Measurements from ENCODE around the gene GPR141. TPM values are rescaled to one million over a fixed set of nuclear protein-coding genes. Genes with fewer than 3 reads are reported as not detected.

GPR141 gene
- total and polyA plus RNA-seq, 9 of the 15 experiments (the other 6 are each of a cell fraction or from before 2014, with no cell fraction given), result not detected

GRCh38 chr7:37698276-37698675, 14.7 kb downstream of the GPR141 start (continued):
- TF ChIP-seq ZNF23 (CRISPR knock-in tag; IDR thresholded peaks at IDR 0.05), result no peak
- no peak for TF ChIP-seq MLX (CRISPR knock-in tag; conservative IDR thresholded peaks at IDR 0.05)
- TF ChIP-seq ZC3H8 (IDR thresholded peaks at IDR 0.05), result no peak
- TF ChIP-seq MCM5 (IDR thresholded peaks at IDR 0.05; ENCODE audit: low read depth), result no peak
- TF ChIP-seq PHF20 (IDR thresholded peaks at IDR 0.05; ENCODE audit: partially characterized antibody), result no peak
- TF ChIP-seq ZNF140 (CRISPR knock-in tag; IDR thresholded peaks at IDR 0.05), result no peak

GRCh38 chr7:37698782-37699181, 15.2 kb downstream of the GPR141 start:
- Histone ChIP-seq H3K9me1 (ENCODE audit: control insufficient read depth, insufficient read depth, low read length) (no peaks in the 10 kb centered on the region), H3K27ac (ENCODE audit: extremely low read depth, low read depth, low read length) (no peak overlapping the region), H3K36me3 (ENCODE audit: control insufficient read depth, insufficient read depth, low read length) (no peaks in the 10 kb centered on the region), H3K4me3 (no peak overlapping the region), H3K4me2 (ENCODE audit: insufficient read depth, low read length) (no peak overlapping the region), H3K79me2 (ENCODE audit: control insufficient read depth, insufficient read depth, low read length) (no peaks in the 10 kb centered on the region), H3K9ac (ENCODE audit: insufficient read depth in 1 of 2, low read depth in 2 of 2, low read length in 2 of 2) (no peak overlapping the region), H2AFZ (ENCODE audit: low read depth, low read length) (no peak overlapping the region), H4K20me1 (replicated peaks; ENCODE audit: control insufficient read depth, insufficient read depth, low read length) (no peaks in the 10 kb centered on the region), H3K27me3 (ENCODE audit: control insufficient read depth in 2 of 2, insufficient read depth in 2 of 2, low read length in 2 of 2) (no peaks in the 10 kb centered on the region), H3K9me3 (replicated peaks; ENCODE audit: control insufficient read depth, insufficient read depth, low read depth, low read length) (no peaks in the 10 kb centered on the region), H3K4me1 (replicated peaks in 1 of 2; ENCODE audit: control insufficient read depth in 2 of 2, insufficient read depth in 2 of 2, low read length in 2 of 2) (no peaks in the 10 kb centered on the region)
- BruUV-seq (replicated peaks), result no TSS peak
- ChIA-PET POLR2A (no interaction called here), CTCF (ENCODE audit: low intra/inter-chr PET ratio) (no interaction called here)
- TF ChIP-seq POLR3A (IDR thresholded peaks at IDR 0.05; ENCODE audit: borderline replicate concordance, extremely low read depth, insufficient read depth, insufficient read length) (no peak), SFPQ (IDR thresholded peaks at IDR 0.05; ENCODE audit: low read depth, low read length) (no peak), LARP7 (IDR thresholded peaks at IDR 0.05) (no peak), ZFPM2 (CRISPR knock-in tag; IDR thresholded peaks at IDR 0.05) (no peak), HNRNPK (IDR thresholded peaks at IDR 0.05; ENCODE audit: low read depth, low read length, poor library complexity, severe bottlenecking) (no peak), HOMEZ (CRISPR knock-in tag; IDR thresholded peaks at IDR 0.05) (no peak), TAL1 (IDR thresholded peaks at IDR 0.05) (no peak), ZKSCAN3 (CRISPR knock-in tag; IDR thresholded peaks at IDR 0.05) (no peak), TRIM24 (IDR thresholded peaks at IDR 0.05) (no peak), NR3C1 (CRISPR knock-in tag; IDR thresholded peaks at IDR 0.05) (no peak), ZNF280A (IDR thresholded peaks at IDR 0.05; ENCODE audit: low read depth, partially characterized antibody) (no peak), FOXJ3 (CRISPR knock-in tag; IDR thresholded peaks at IDR 0.05) (no peak), TCF7 (IDR thresholded peaks at IDR 0.05; ENCODE audit: borderline replicate concordance) (no peak)
- no peak for ATAC-seq
- WGBS (ENCODE audit: insufficient coverage, low coverage, missing lambda C conversion rate), result 0% methylated on average over 2 of the region's 2 CpGs
- no peak for FAIRE-seq
- in situ Hi-C loops (cut with MboI), result no loop called here
- no peak for DNase-seq (ENCODE audit: extremely low read depth in 1 of 4, low spot score in 3 of 4)
- intact Hi-C loops (cut with micrococcal nuclease), result no loop called here

All from K562 (cell line).